ENCODE data around the gene UHRF1.

DNA sequence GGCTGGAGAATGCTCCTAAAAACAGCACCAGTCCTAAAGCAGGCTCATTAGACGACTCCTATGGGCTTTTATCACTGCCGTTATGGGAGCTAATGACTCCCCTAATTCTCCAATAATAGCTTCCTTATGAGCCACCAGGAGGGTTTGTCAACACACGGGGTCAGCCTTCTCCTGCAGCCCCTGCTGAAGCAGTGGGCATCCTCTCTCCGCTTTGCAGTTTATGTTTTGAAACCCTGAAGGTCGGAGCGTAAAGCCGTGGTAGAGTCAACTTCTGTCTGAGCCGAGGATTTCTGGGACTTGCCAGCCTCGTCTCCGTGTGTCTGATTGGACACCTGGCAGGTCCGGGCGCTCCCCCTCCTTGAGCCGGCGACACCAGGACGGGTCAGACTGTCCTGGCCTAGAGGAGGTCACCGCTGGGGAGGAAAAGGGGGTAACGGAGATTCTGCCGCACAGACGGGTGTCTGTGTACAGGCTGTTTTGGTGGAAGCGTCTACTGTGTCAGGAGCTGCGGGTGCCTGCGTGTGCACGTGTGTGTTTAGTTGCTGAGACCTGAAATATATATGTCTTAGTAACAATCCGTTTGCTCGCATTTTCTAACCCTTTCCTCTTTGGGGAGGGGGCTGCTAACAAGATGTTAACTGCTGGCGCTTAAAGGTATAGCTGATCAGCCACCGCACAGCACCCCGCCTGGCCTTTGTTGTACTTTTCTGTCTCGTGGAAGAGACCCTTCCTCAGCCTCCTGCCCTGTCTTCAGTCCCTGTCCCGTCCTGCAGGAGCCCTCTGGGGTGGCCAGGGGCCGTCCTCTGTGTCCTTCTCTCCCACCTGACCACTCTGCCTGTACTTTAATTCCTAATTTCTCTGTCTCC is 61.5 kb downstream of the UHRF1 start:
- TF ChIP-seq, protein P1, sequence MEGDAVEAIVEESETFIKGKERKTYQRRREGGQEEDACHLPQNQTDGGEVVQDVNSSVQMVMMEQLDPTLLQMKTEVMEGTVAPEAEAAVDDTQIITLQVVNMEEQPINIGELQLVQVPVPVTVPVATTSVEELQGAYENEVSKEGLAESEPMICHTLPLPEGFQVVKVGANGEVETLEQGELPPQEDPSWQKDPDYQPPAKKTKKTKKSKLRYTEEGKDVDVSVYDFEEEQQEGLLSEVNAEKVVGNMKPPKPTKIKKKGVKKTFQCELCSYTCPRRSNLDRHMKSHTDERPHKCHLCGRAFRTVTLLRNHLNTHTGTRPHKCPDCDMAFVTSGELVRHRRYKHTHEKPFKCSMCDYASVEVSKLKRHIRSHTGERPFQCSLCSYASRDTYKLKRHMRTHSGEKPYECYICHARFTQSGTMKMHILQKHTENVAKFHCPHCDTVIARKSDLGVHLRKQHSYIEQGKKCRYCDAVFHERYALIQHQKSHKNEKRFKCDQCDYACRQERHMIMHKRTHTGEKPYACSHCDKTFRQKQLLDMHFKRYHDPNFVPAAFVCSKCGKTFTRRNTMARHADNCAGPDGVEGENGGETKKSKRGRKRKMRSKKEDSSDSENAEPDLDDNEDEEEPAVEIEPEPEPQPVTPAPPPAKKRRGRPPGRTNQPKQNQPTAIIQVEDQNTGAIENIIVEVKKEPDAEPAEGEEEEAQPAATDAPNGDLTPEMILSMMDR (IDR thresholded peaks at IDR 0.05): no peak
- no peak for TF ChIP-seq POLR2A (IDR thresholded peaks at IDR 0.05)
